SK-N-SH (cell line): ENCODE data around the gene LIPE. TPM values are rescaled to one million over a fixed set of nuclear protein-coding genes. Genes with fewer than 3 reads are reported as not detected.

Source experiments
- CTCF ChIA-PET: fragments of 300-600, 350-600 bp; formaldehyde crosslinking; extraction: SDS; loops from one replicate; lab custom pipeline; 2021; lab: Yijun Ruan, JAX
- POLR2A ChIA-PET: fragments of 350-600 bp; sonication (Branson Sonifier 250); formaldehyde crosslinking; extraction: SDS; loops from one replicate; lab custom pipeline; 2020; ENCODE audit warnings: antibody characterized with exemption, inconsistent platforms; lab: Yijun Ruan, JAX
- DNase-seq: peaks from one replicate; pipeline ENCODE4 v3.0.0; 2012
- H2AFZ ChIP-seq: fragments of 200-600 bp; sonication (generic); 2 replicates; pipeline ENCODE4 v1.8.1; 2016; ENCODE audit warnings: antibody characterized with exemption, mild to moderate bottlenecking, low read depth
- H3F3A ChIP-seq: fragments of 200-600 bp; sonication (generic); replicated peaks from 2 replicates; pipeline ENCODE3; 2016; ENCODE audit warnings: antibody characterized with exemption, mild to moderate bottlenecking; ENCODE audit not compliant: insufficient read depth
- H3K27ac ChIP-seq, 2 experiments: fragments of 200-500 bp in 1 of 2; fragments of 200-600 bp in 1 of 2; sonication (Bioruptor generic) in 1 of 2; sonication (generic), shearing (Covaris generic) in 1 of 2; 2 replicates each; pipeline versions ENCODE4 v1.5.1 to v1.6.1; 2014 to 2016; ENCODE audit warnings: low read depth in 2 of 2, inconsistent platforms in 1 of 2, low read length in 1 of 2, mild to moderate bottlenecking in 1 of 2, mixed read lengths in 1 of 2
- H3K27me3 ChIP-seq: fragments of 200-600 bp; sonication (generic), shearing (Covaris generic); 2 replicates; pipeline ENCODE4 v1.6.1; 2016; ENCODE audit warnings: mixed run types; ENCODE audit not compliant: insufficient read depth
- H3K36me3 ChIP-seq, 2 experiments: fragments of 200-500 bp in 1 of 2; fragments of 200-600 bp in 1 of 2; sonication (Bioruptor generic) in 1 of 2; sonication (generic) in 1 of 2; replicated peaks in 1 of 2; 2 replicates each; pipeline versions ENCODE3 to v1.5.1; 2014 to 2016; ENCODE audit warnings: low read length in 1 of 2, mild to moderate bottlenecking in 1 of 2; ENCODE audit not compliant: insufficient read depth in 2 of 2, control insufficient read depth in 1 of 2
- H3K4me1 ChIP-seq, 2 experiments: fragments of 200-500 bp in 1 of 2; fragments of 200-600 bp in 1 of 2; sonication (Bioruptor generic) in 1 of 2; sonication (generic), shearing (Covaris generic) in 1 of 2; 2 replicates each; pipeline versions ENCODE4 v1.5.1 to v1.6.1; 2014 to 2016; ENCODE audit warnings: low read depth in 1 of 2, low read length in 1 of 2, mixed run types in 1 of 2; ENCODE audit not compliant: insufficient read depth in 2 of 2, control insufficient read depth in 1 of 2
- H3K4me2 ChIP-seq: fragments of 200-600 bp; sonication (generic), shearing (Covaris generic); 2 replicates; pipeline ENCODE4 v1.6.1; 2017; ENCODE audit warnings: mixed run types
- H3K4me3 ChIP-seq, 2 experiments: fragments of 200-500 bp in 1 of 2; fragments of 200-600 bp in 1 of 2; sonication (Bioruptor generic) in 1 of 2; sonication (generic), shearing (Covaris generic) in 1 of 2; 2 replicates each; pipeline versions ENCODE4 v1.5.1 to v1.8.1; 2014 to 2016; ENCODE audit warnings: low read depth in 2 of 2, inconsistent platforms in 1 of 2, low read length in 1 of 2, mild to moderate bottlenecking in 1 of 2, mixed read lengths in 1 of 2, moderate library complexity in 1 of 2
- H3K79me2 ChIP-seq: fragments of 200-600 bp; sonication (generic); 2 replicates; pipeline ENCODE4 v1.8.1; 2017; ENCODE audit warnings: mild to moderate bottlenecking; ENCODE audit not compliant: insufficient read depth
- H3K9ac ChIP-seq: fragments of 200-600 bp; sonication (generic); 2 replicates; pipeline ENCODE4 v1.6.1; 2017; ENCODE audit warnings: mixed run types
- H3K9me2 ChIP-seq: fragments of 200-600 bp; sonication (generic); 2 replicates; pipeline ENCODE4 v1.6.1; 2017; ENCODE audit warnings: mixed run types
- H3K9me3 ChIP-seq: fragments of 200-600 bp; sonication (generic); 2 replicates; pipeline ENCODE4 v1.6.1; 2017; ENCODE audit warnings: mixed run types, mild to moderate bottlenecking, moderate library complexity
- H4K20me1 ChIP-seq: fragments of 200-600 bp; sonication (generic); 2 replicates; pipeline ENCODE4 v1.6.1; 2017; ENCODE audit warnings: mild to moderate bottlenecking, mixed run types; ENCODE audit not compliant: insufficient read depth
- CHD2 ChIP-seq: fragments of 150-350 bp; IDR thresholded peaks from 2 replicates; pipeline ENCODE4 v1.6.1; 2018; ENCODE audit warnings: low read length; ENCODE audit not compliant: partially characterized antibody
- ELF1 ChIP-seq: IDR thresholded peaks from 2 replicates; pipeline ENCODE4 v1.4.0; 2012
- EP300 ChIP-seq, 2 experiments: IDR thresholded peaks; 2 replicates each; pipeline versions ENCODE4 v1.4.0 to v1.6.1; 2012; ENCODE audit warnings: borderline replicate concordance in 1 of 2, low read depth in 1 of 2, low read length in 1 of 2
- FOSL2 ChIP-seq: IDR thresholded peaks from 2 replicates; pipeline ENCODE4 v1.4.0; 2012; ENCODE audit warnings: low read depth, mild to moderate bottlenecking, moderate library complexity, borderline replicate concordance
- FOXM1 ChIP-seq: IDR thresholded peaks from 2 replicates; pipeline ENCODE4 v1.4.0; 2012; ENCODE audit warnings: low read depth, mild to moderate bottlenecking
- GABPA ChIP-seq: IDR thresholded peaks from 2 replicates; pipeline ENCODE4 v1.4.0; 2012; ENCODE audit warnings: low read depth, mild to moderate bottlenecking
- JUND ChIP-seq: IDR thresholded peaks from 2 replicates; pipeline ENCODE4 v1.4.0; 2012
- MEF2A ChIP-seq: IDR thresholded peaks from 2 replicates; pipeline ENCODE4 v1.4.0; 2012; ENCODE audit warnings: low read depth, borderline replicate concordance
- MXI1 ChIP-seq: IDR thresholded peaks from 2 replicates; pipeline ENCODE4 v1.6.1; 2012; ENCODE audit warnings: mild to moderate bottlenecking, low read depth, low read length, improper control_type of control experiment
- RAD21 ChIP-seq: IDR thresholded peaks from 2 replicates; pipeline ENCODE4 v1.6.1; 2012; ENCODE audit warnings: mild to moderate bottlenecking, low read length
- RXRA ChIP-seq: IDR thresholded peaks from 2 replicates; pipeline ENCODE4 v1.4.0; 2012; ENCODE audit warnings: low read depth, mild to moderate bottlenecking, borderline replicate concordance
- SMC3 ChIP-seq: IDR thresholded peaks from 2 replicates; pipeline ENCODE4 v1.6.1; 2012; ENCODE audit warnings: low read depth, low read length, improper control_type of control experiment
- TAF1 ChIP-seq: IDR thresholded peaks from 2 replicates; pipeline ENCODE4 v1.6.1; 2012; ENCODE audit warnings: low read depth, mild to moderate bottlenecking, low read length, moderate library complexity, borderline replicate concordance
- TCF12 ChIP-seq: IDR thresholded peaks from 2 replicates; pipeline ENCODE4 v1.4.0; 2012
- TEAD4 ChIP-seq: IDR thresholded peaks from 2 replicates; pipeline ENCODE4 v1.4.0; 2012; ENCODE audit warnings: mild to moderate bottlenecking, borderline replicate concordance; ENCODE audit not compliant: insufficient read depth
- YY1 ChIP-seq: IDR thresholded peaks from 2 replicates; pipeline ENCODE4 v1.4.0; 2012; ENCODE audit warnings: low read depth, mild to moderate bottlenecking
- WGBS: methylation state at CpG from one replicate; pipeline ENCODE4 v1.1.6; 2017; ENCODE audit warnings: low lambda C conversion rate; 5-methylcytosine and 5-hydroxymethylcytosine counted together
- polyA plus RNA-seq, 3 experiments: library from polyadenylated mRNA; depleted of rRNA; stranded (reverse); fragments of >200 nt; gene quantifications; 2 replicates each; pipeline ENCODE4 v1.2.3, GENCODE V29; 2012
- TF ChIP-seq, protein P1 (sequence below): IDR thresholded peaks from 2 replicates; pipeline ENCODE4 v1.6.1; 2012; ENCODE audit warnings: mild to moderate bottlenecking, low read depth, low read length, moderate library complexity
- TF ChIP-seq, protein P2 (sequence below): fragments of 150-350 bp; IDR thresholded peaks from 2 replicates; pipeline ENCODE4 v1.6.1; 2016; ENCODE audit warnings: mild to moderate bottlenecking, low read depth, low read length
- TF ChIP-seq, protein P3 (sequence below): IDR thresholded peaks from 2 replicates; pipeline ENCODE4; 2012
- TF ChIP-seq, protein P4 (sequence below): fragments of 200-600 bp; sonication (generic); IDR thresholded peaks from 2 replicates; pipeline ENCODE4 v1.6.1; 2017; ENCODE audit warnings: antibody characterized with exemption, mild to moderate bottlenecking, moderate library complexity

LIPE gene
- polyA plus RNA-seq, 1 of the 3 experiments (the other 2 are of a cell fraction) = 4.4 TPM

GRCh38 chr19:42452590-42452989, 25.4 kb upstream of the LIPE start:
- no peak overlapping the region for H2AFZ ChIP-seq
- no peak for TF ChIP-seq YY1
- no peak for TF ChIP-seq FOXM1
- TF ChIP-seq GABPA = no peak
- no peak for TF ChIP-seq EP300 (IDR thresholded peaks at IDR 0.05; ENCODE audit: borderline replicate concordance in 1 of 2, low read depth in 1 of 2, low read length in 1 of 2)
- TF ChIP-seq, protein P1, sequence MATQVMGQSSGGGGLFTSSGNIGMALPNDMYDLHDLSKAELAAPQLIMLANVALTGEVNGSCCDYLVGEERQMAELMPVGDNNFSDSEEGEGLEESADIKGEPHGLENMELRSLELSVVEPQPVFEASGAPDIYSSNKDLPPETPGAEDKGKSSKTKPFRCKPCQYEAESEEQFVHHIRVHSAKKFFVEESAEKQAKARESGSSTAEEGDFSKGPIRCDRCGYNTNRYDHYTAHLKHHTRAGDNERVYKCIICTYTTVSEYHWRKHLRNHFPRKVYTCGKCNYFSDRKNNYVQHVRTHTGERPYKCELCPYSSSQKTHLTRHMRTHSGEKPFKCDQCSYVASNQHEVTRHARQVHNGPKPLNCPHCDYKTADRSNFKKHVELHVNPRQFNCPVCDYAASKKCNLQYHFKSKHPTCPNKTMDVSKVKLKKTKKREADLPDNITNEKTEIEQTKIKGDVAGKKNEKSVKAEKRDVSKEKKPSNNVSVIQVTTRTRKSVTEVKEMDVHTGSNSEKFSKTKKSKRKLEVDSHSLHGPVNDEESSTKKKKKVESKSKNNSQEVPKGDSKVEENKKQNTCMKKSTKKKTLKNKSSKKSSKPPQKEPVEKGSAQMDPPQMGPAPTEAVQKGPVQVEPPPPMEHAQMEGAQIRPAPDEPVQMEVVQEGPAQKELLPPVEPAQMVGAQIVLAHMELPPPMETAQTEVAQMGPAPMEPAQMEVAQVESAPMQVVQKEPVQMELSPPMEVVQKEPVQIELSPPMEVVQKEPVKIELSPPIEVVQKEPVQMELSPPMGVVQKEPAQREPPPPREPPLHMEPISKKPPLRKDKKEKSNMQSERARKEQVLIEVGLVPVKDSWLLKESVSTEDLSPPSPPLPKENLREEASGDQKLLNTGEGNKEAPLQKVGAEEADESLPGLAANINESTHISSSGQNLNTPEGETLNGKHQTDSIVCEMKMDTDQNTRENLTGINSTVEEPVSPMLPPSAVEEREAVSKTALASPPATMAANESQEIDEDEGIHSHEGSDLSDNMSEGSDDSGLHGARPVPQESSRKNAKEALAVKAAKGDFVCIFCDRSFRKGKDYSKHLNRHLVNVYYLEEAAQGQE = no peak
- TF ChIP-seq, protein P2, sequence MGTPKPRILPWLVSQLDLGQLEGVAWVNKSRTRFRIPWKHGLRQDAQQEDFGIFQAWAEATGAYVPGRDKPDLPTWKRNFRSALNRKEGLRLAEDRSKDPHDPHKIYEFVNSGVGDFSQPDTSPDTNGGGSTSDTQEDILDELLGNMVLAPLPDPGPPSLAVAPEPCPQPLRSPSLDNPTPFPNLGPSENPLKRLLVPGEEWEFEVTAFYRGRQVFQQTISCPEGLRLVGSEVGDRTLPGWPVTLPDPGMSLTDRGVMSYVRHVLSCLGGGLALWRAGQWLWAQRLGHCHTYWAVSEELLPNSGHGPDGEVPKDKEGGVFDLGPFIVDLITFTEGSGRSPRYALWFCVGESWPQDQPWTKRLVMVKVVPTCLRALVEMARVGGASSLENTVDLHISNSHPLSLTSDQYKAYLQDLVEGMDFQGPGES = no peak
- no peak for TF ChIP-seq MXI1
- TF ChIP-seq RXRA = no peak
- TF ChIP-seq TAF1 = no peak
- no peak for TF ChIP-seq MEF2A
- no peak for TF ChIP-seq SMC3
- no peak for TF ChIP-seq FOSL2
- no peak for TF ChIP-seq JUND
- TF ChIP-seq, protein P3, sequence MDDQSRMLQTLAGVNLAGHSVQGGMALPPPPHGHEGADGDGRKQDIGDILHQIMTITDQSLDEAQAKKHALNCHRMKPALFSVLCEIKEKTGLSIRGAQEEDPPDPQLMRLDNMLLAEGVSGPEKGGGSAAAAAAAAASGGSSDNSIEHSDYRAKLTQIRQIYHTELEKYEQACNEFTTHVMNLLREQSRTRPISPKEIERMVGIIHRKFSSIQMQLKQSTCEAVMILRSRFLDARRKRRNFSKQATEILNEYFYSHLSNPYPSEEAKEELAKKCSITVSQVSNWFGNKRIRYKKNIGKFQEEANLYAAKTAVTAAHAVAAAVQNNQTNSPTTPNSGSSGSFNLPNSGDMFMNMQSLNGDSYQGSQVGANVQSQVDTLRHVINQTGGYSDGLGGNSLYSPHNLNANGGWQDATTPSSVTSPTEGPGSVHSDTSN = no peak
- TF ChIP-seq RAD21 = no peak
- no peak for TF ChIP-seq TEAD4
- TF ChIP-seq TCF12 = no peak
- no peak for TF ChIP-seq ELF1
- TF ChIP-seq, protein P4, sequence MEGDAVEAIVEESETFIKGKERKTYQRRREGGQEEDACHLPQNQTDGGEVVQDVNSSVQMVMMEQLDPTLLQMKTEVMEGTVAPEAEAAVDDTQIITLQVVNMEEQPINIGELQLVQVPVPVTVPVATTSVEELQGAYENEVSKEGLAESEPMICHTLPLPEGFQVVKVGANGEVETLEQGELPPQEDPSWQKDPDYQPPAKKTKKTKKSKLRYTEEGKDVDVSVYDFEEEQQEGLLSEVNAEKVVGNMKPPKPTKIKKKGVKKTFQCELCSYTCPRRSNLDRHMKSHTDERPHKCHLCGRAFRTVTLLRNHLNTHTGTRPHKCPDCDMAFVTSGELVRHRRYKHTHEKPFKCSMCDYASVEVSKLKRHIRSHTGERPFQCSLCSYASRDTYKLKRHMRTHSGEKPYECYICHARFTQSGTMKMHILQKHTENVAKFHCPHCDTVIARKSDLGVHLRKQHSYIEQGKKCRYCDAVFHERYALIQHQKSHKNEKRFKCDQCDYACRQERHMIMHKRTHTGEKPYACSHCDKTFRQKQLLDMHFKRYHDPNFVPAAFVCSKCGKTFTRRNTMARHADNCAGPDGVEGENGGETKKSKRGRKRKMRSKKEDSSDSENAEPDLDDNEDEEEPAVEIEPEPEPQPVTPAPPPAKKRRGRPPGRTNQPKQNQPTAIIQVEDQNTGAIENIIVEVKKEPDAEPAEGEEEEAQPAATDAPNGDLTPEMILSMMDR = no peak
- no peak for TF ChIP-seq CHD2
- no peaks in the 10 kb centered on the region for H3K36me3 ChIP-seq
- no peak overlapping the region for H3K9ac ChIP-seq
- H3K4me1 ChIP-seq = peaks cover 0 to 3% of the 10 kb centered on the region in 2 experiments; a peak in 2 of 4 replicates
- H3K4me2 ChIP-seq = no peak overlapping the region
- H3K9me3 ChIP-seq = no peaks in the 10 kb centered on the region
- H3K9me2 ChIP-seq = no peaks in the 10 kb centered on the region
- no peaks in the 10 kb centered on the region for H4K20me1 ChIP-seq
- no peaks in the 10 kb centered on the region for H3K79me2 ChIP-seq
- no peaks in the 10 kb centered on the region for H3F3A ChIP-seq
- no peak overlapping the region for H3K27ac ChIP-seq
- ChIA-PET POLR2A (no interaction called here), CTCF (interaction anchor here (1.3 to 4.1 kb wide), 4 partner anchors 10 to 76 kb away, joined by 3 to 86 read pairs (median 28); partner anchors contain the start of genes CEACAM1 and CXCL17)
- H3K4me3 ChIP-seq = no peak overlapping the region
- H3K27me3 ChIP-seq = no peaks in the 10 kb centered on the region; the same call in 1 of the 2 replicates
- WGBS = 50% methylated on average over 4 of the region's 4 CpGs
- no peak for DNase-seq
